ENCODE results near the gene CD274. TPM values are rescaled to one million over a fixed set of nuclear protein-coding genes. Genes with fewer than 3 reads are reported as not detected.

Gene CD274
- total RNA-seq, 2 experiments from 2014 or later = 5.3 to 6.3 TPM

DNA sequence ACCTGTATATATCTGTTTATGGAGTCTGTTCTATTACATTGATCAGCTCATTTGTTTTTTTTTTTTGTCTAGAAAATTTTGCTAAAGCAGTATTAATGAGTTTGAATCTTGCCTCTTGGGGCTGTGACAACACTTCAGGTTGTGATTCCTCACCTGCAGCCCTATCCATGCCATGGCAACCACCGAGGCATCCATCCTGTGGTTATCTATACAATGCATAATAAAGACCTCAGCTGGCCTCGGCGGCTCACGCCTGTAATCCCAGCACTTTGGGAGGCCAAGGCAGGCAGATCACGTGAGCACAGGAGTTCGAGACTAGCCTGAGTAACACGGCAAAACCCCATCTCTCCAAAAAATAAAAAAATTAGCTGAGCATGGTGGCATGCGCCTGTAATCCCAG, 31.9 kb downstream of the CD274 start:
- DNase-seq = no peak
- no peaks in the 10 kb centered on the region for H3K36me3 Mint-ChIP-seq (ENCODE audit: low read depth)
- intact Hi-C loops (cut with DNase I, micrococcal nuclease) = no loop called here
- H3K27me3 ChIP-seq (ENCODE audit: control insufficient read depth in 1 of 2, insufficient read depth in 2 of 2, low read length in 2 of 2) = no peaks in the 10 kb centered on the region
- no peaks in the 10 kb centered on the region for H3K9me3 Mint-ChIP-seq
- peaks cover 0 to 5% of the 10 kb centered on the region in 2 experiments for H3K9me3 ChIP-seq (ENCODE audit: control insufficient read depth in 1 of 2, insufficient read depth in 1 of 2, low read length in 2 of 2)
- POLR2A ChIA-PET = no interaction called here
- H3K4me1 ChIP-seq (ENCODE audit: insufficient read depth, low read length) = no peaks in the 10 kb centered on the region
- TF ChIP-seq, protein P1, sequence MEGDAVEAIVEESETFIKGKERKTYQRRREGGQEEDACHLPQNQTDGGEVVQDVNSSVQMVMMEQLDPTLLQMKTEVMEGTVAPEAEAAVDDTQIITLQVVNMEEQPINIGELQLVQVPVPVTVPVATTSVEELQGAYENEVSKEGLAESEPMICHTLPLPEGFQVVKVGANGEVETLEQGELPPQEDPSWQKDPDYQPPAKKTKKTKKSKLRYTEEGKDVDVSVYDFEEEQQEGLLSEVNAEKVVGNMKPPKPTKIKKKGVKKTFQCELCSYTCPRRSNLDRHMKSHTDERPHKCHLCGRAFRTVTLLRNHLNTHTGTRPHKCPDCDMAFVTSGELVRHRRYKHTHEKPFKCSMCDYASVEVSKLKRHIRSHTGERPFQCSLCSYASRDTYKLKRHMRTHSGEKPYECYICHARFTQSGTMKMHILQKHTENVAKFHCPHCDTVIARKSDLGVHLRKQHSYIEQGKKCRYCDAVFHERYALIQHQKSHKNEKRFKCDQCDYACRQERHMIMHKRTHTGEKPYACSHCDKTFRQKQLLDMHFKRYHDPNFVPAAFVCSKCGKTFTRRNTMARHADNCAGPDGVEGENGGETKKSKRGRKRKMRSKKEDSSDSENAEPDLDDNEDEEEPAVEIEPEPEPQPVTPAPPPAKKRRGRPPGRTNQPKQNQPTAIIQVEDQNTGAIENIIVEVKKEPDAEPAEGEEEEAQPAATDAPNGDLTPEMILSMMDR (IDR thresholded peaks at IDR 0.05) = no peak
- ATAC-seq (ENCODE audit: poor library complexity) = no peak
- H3K4me1 Mint-ChIP-seq (ENCODE audit: low read depth) = no peaks in the 10 kb centered on the region
- no peak overlapping the region for H3K4me3 ChIP-seq (ENCODE audit: low read length)
- no peaks in the 10 kb centered on the region for H3K27me3 Mint-ChIP-seq
- no peaks in the 10 kb centered on the region for H3K36me3 ChIP-seq (ENCODE audit: insufficient read depth, low read length)
- CTCF ChIA-PET = no interaction called here
- H3K27ac ChIP-seq (ENCODE audit: low read depth in 1 of 2, low read length in 2 of 2) = no peak overlapping the region
- no peak overlapping the region for H3K27ac Mint-ChIP-seq
- H3K4me3 Mint-ChIP-seq = no peak overlapping the region

DNA sequence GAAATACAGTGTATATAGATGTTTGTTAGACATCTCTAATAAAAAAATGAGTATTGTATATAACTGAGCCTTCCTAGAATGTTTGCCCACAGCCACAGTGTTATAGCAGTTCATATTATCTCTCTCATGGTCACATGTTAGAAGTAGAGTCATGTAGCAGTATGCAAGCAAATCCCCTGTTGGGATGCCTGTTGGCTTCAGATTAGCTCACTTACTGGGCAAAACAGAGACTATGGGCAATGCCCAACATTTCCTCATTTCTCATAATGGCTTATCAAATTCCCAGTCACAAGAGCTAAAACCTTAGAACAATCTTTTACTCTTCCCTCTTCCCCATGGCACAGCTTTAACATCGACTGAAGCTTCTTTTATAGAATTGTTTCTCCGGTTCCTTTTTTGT, 33.0 kb downstream of the CD274 start:
- Histone ChIP-seq H3K36me3 (ENCODE audit: insufficient read depth, low read length) (no peaks in the 10 kb centered on the region), H3K27me3 (ENCODE audit: control insufficient read depth in 1 of 2, insufficient read depth in 2 of 2, low read length in 2 of 2) (no peaks in the 10 kb centered on the region), H3K4me3 (ENCODE audit: low read length) (no peak overlapping the region), H3K4me1 (ENCODE audit: insufficient read depth, low read length) (no peaks in the 10 kb centered on the region), H3K9me3 (ENCODE audit: control insufficient read depth in 1 of 2, insufficient read depth in 1 of 2, low read length in 2 of 2) (no peaks in the 10 kb centered on the region), H3K27ac (ENCODE audit: low read depth in 1 of 2, low read length in 2 of 2) (no peak overlapping the region)
- H3K4me1 Mint-ChIP-seq (ENCODE audit: low read depth) = no peaks in the 10 kb centered on the region
- DNase-seq = no peak
- no peaks in the 10 kb centered on the region for H3K36me3 Mint-ChIP-seq (ENCODE audit: low read depth)
- H3K27ac Mint-ChIP-seq = no peak overlapping the region
- intact Hi-C loops (cut with DNase I, micrococcal nuclease) = no loop called here
- ChIA-PET POLR2A (interaction anchor here (0.6 to 1.8 kb wide), 2 partner anchors 33 to 227 kb away, joined by 3 to 6 read pairs; partner anchors contain the start of gene CD274), CTCF (no interaction called here)
- no peak overlapping the region for H3K4me3 Mint-ChIP-seq
- TF ChIP-seq, protein P1 (IDR thresholded peaks at IDR 0.05) = no peak
- ATAC-seq (ENCODE audit: poor library complexity) = no peak
- H3K9me3 Mint-ChIP-seq = no peaks in the 10 kb centered on the region
- H3K27me3 Mint-ChIP-seq = no peaks in the 10 kb centered on the region

DNA sequence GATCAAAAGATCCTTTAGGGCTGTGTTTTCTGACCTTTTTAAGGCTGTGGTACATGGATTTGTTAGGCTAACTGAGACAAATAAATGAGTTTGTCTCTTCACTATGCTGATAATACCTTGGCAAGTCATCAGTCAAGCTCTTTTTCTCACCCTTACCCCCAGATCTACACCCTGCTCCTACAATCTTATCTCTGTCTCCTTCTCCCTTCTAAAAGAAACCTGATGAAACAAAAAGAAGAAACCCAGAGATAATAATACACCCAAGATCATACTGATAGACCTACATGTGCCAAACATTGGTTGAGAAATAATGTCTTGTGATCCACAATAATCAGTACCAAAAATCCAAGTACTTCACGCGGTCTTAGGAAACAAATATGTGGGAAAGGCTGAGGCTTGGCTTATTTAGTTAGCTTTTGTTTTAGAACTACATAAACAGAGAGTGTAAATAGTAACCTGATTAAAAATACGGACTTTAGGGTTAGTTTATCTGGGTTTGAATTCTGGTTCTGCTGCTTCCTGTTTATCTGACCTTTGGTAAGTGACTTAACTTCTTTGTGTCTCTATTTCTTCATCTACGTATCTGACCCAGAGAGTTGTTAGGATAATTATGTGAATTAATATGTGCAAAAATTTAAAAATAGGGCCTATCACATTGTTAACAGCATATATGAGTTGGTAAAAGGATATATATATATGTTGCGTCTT, 35.2 kb downstream of the CD274 start:
- Histone ChIP-seq H3K36me3 (ENCODE audit: insufficient read depth, low read length) (no peaks in the 10 kb centered on the region), H3K27ac (ENCODE audit: low read depth in 1 of 2, low read length in 2 of 2) (no peak overlapping the region), H3K4me3 (ENCODE audit: low read length) (no peak overlapping the region), H3K27me3 (ENCODE audit: control insufficient read depth in 1 of 2, insufficient read depth in 2 of 2, low read length in 2 of 2) (no peaks in the 10 kb centered on the region), H3K9me3 (ENCODE audit: control insufficient read depth in 1 of 2, insufficient read depth in 1 of 2, low read length in 2 of 2) (no peaks in the 10 kb centered on the region), H3K4me1 (ENCODE audit: insufficient read depth, low read length) (no peaks in the 10 kb centered on the region)
- intact Hi-C loops (cut with DNase I, micrococcal nuclease) = no loop called here
- ATAC-seq (ENCODE audit: poor library complexity) (no peak), DNase-seq (no peak)
- H3K9me3 Mint-ChIP-seq = no peaks in the 10 kb centered on the region
- H3K36me3 Mint-ChIP-seq (ENCODE audit: low read depth) = no peaks in the 10 kb centered on the region
- TF ChIP-seq, protein P1 (IDR thresholded peaks at IDR 0.05) = no peak
- no peak overlapping the region for H3K27ac Mint-ChIP-seq
- POLR2A ChIA-PET = no interaction called here
- H3K27me3 Mint-ChIP-seq = no peaks in the 10 kb centered on the region
- CTCF ChIA-PET = no interaction called here
- H3K4me3 Mint-ChIP-seq = no peak overlapping the region
- no peaks in the 10 kb centered on the region for H3K4me1 Mint-ChIP-seq (ENCODE audit: low read depth)
